Inferior parietal cortex (tissue), 1 donor: Measurements from ENCODE around the gene LRIG2.

ENCODE experiments used
- DNase-seq: peaks from one replicate; pipeline ENCODE4 v3.0.0-alpha.2; 2016; ENCODE audit errors: extremely low spot score

The LRIG2 gene

GRCh38 chr1:113166473-113166872, 93.5 kb downstream of the LRIG2 start:
- DNase-seq, result no peak

- DNase-seq, result no peak
These were observed 95.9 kb downstream of the LRIG2 start for GRCh38 chr1:113168946-113169345.

- no peak for DNase-seq
These were observed 96.6 kb downstream of the LRIG2 start for GRCh38 chr1:113169591-113169990.

GRCh38 chr1:113170519-113170918, 97.5 kb downstream of the LRIG2 start:
- no peak for DNase-seq

GRCh38 chr1:113178106-113178505, 105.1 kb downstream of the LRIG2 start:
- DNase-seq, result no peak

- no peak for DNase-seq
These were observed 105.5 kb downstream of the LRIG2 start for GRCh38 chr1:113178522-113178921.
